CD4-positive, alpha-beta T cell (primary cell): ENCODE results near the gene PARVB. TPM values are rescaled to one million over a fixed set of nuclear protein-coding genes. Genes with fewer than 3 reads are reported as not detected.
A peak's percentile ranks its signal among the peaks of the same experiment; 100 is the strongest.

Source experiments
- ATAC-seq: fragments of 200-7000 bp; cut with Tn5 transposase; one replicate; pipeline ENCODE4 v1.10.0; 2022; ENCODE audit warnings: mild to moderate bottlenecking; ENCODE audit not compliant: poor library complexity
- CTCF ChIA-PET: fragments of 350-600 bp; sonication (Branson Sonifier 250); formaldehyde crosslinking; loops from one replicate; lab custom pipeline; 2021; ENCODE audit warnings: antibody characterized with exemption, inconsistent platforms; lab: Charles Lee
- POLR2A ChIA-PET: fragments of 350-600 bp; sonication (Branson Sonifier 250); formaldehyde crosslinking; loops from one replicate; lab custom pipeline; 2021; ENCODE audit warnings: antibody characterized with exemption, inconsistent platforms; lab: Charles Lee
- DNase-seq, 14 experiments: peaks; one replicate each; pipeline ENCODE4 v3.0.0-alpha.2; 2013 to 2020; ENCODE audit warnings: mixed read lengths in 2 of 14
- H3K27ac ChIP-seq, 2 donors: one replicate each; pipeline versions ENCODE4 v1.5.1 to v1.7.0; 2013; ENCODE audit warnings: low read length in 2 of 2, low read depth in 1 of 2, mild to moderate bottlenecking in 1 of 2
- H3K27me3 ChIP-seq, 2 experiments: 1 replicate in 1 of 2; 2 replicates in 1 of 2; pipeline versions ENCODE4 v1.6.1 to v1.7.0; 2013; ENCODE audit warnings: low read length in 2 of 2, control low read depth in 1 of 2, mild to moderate bottlenecking in 1 of 2, moderate library complexity in 1 of 2; ENCODE audit not compliant: insufficient read depth in 2 of 2, control insufficient read depth in 1 of 2
- H3K36me3 ChIP-seq: one replicate; pipeline ENCODE4 v1.6.1; 2013; ENCODE audit warnings: low read length, control low read depth; ENCODE audit not compliant: insufficient read depth
- H3K4me1 ChIP-seq: one replicate; pipeline ENCODE4 v1.6.1; 2013; ENCODE audit warnings: low read length, control low read depth; ENCODE audit not compliant: insufficient read depth
- H3K4me3 ChIP-seq: one replicate; pipeline ENCODE4 v1.5.1; 2013; ENCODE audit warnings: mild to moderate bottlenecking, low read length, moderate library complexity
- H3K9me3 ChIP-seq, 2 experiments: 1 replicate in 1 of 2; 2 replicates in 1 of 2; pipeline versions ENCODE4 v1.6.1 to v1.7.0; 2013; ENCODE audit warnings: low read length in 2 of 2, mild to moderate bottlenecking in 2 of 2, control low read depth in 1 of 2, moderate library complexity in 1 of 2; ENCODE audit not compliant: control insufficient read depth in 1 of 2, insufficient read depth in 1 of 2
- H3K27ac Mint-ChIP-seq: one replicate; pipeline ENCODE4 v1.8.0; 2020; ENCODE audit warnings: mixed read lengths
- H3K27me3 Mint-ChIP-seq: one replicate; pipeline ENCODE4 v1.8.0; 2021; ENCODE audit warnings: mixed read lengths
- H3K36me3 Mint-ChIP-seq: one replicate; pipeline ENCODE4 v1.8.0; 2021; ENCODE audit warnings: low read depth, mixed read lengths
- H3K4me1 Mint-ChIP-seq: one replicate; pipeline ENCODE4 v1.8.0; 2021; ENCODE audit warnings: low read depth, mixed read lengths
- H3K4me3 Mint-ChIP-seq: one replicate; pipeline ENCODE4 v1.8.0; 2020; ENCODE audit warnings: mild to moderate bottlenecking, mixed read lengths
- H3K9me3 Mint-ChIP-seq: one replicate; pipeline ENCODE4 v1.8.0; 2020; ENCODE audit warnings: mixed read lengths
- CTCF ChIP-seq: fragments of 200-600 bp; IDR thresholded peaks from one replicate; pipeline ENCODE4 v1.8.0; 2022; ENCODE audit warnings: antibody characterized with exemption, mild to moderate bottlenecking
- intact Hi-C, 2 experiments: fragments of 100-400 bp; cut with DNase I in 1 of 2; cut with micrococcal nuclease in 1 of 2; formaldehyde crosslinking; loops; one replicate each; pipeline versions ENCODE4 v1.15.1 to v1.9.0; 2023 to 2025; cut with DNase I, micrococcal nuclease
- total RNA-seq, 174 experiments: library from RNA in 2 of 174; stranded (reverse) in 2 of 174; gene quantifications; one replicate each; pipeline ENCODE4 v1.2.3 and lab custom pipeline; 2021 to 2026

Gene PARVB
- total RNA-seq, 2 experiments from 2014 or later: 6.2 to 6.4 TPM

GRCh38 chr22:44197271-44197670 is 173.2 kb downstream of the PARVB start:
- Mint-ChIP-seq H3K4me1 (peaks cover 44% of the 10 kb centered on the region), H3K9me3 (no peaks in the 10 kb centered on the region), H3K36me3 (peaks cover 73% of the 10 kb centered on the region), H3K27ac (no peak overlapping the region), H3K27me3 (no peaks in the 10 kb centered on the region), H3K4me3 (no peak overlapping the region)
- Histone ChIP-seq H3K4me1 (peaks cover 43% of the 10 kb centered on the region), H3K27me3 (no peaks in the 10 kb centered on the region), H3K27ac (no peak overlapping the region), H3K36me3 (peaks cover 58% of the 10 kb centered on the region), H3K9me3 (no peaks in the 10 kb centered on the region), H3K4me3 (no peak overlapping the region)
- no peak for ATAC-seq
- ChIA-PET POLR2A (interaction anchor here (1.1 kb wide), 1 partner anchor 16 kb away, joined by 3 read pairs; the partner anchor contains the start of gene PARVG), CTCF (no interaction called here)
- no peak for DNase-seq
- intact Hi-C loops: no loop called here
- no peak for TF ChIP-seq CTCF

GRCh38 chr22:44199164-44199563 is 175.1 kb downstream of the PARVB start:
- no peak for TF ChIP-seq CTCF
- H3K9me3 ChIP-seq: no peaks in the 10 kb centered on the region
- DNase-seq: no peak
- Mint-ChIP-seq H3K36me3 (peaks cover 73% of the 10 kb centered on the region), H3K27me3 (no peaks in the 10 kb centered on the region), H3K4me3 (no peak overlapping the region), H3K27ac (peak overlapping the region; percentile 24), H3K4me1 (peaks cover 28% of the 10 kb centered on the region), H3K9me3 (no peaks in the 10 kb centered on the region)
- H3K27me3 ChIP-seq: no peaks in the 10 kb centered on the region
- no peak overlapping the region for H3K4me3 ChIP-seq
- H3K27ac ChIP-seq: no peak overlapping the region
- peaks cover 67% of the 10 kb centered on the region for H3K36me3 ChIP-seq
- CTCF ChIA-PET: no interaction called here
- H3K4me1 ChIP-seq: peaks cover 24% of the 10 kb centered on the region
- no peak for ATAC-seq
- POLR2A ChIA-PET: no interaction called here
- intact Hi-C loops: no loop called here

GRCh38 chr22:44199866-44200265 is 175.8 kb downstream of the PARVB start:
- intact Hi-C loops: no loop called here
- ChIA-PET POLR2A (no interaction called here), CTCF (no interaction called here)
- Histone ChIP-seq H3K9me3 (no peaks in the 10 kb centered on the region), H3K4me1 (peaks cover 17% of the 10 kb centered on the region), H3K27me3 (no peaks in the 10 kb centered on the region), H3K27ac (no peak overlapping the region), H3K4me3 (no peak overlapping the region), H3K36me3 (peaks cover 63% of the 10 kb centered on the region)
- Mint-ChIP-seq H3K27me3 (no peaks in the 10 kb centered on the region), H3K4me3 (no peak overlapping the region), H3K27ac (peak overlapping the region; percentile 24), H3K9me3 (no peaks in the 10 kb centered on the region), H3K36me3 (peaks cover 74% of the 10 kb centered on the region), H3K4me1 (peaks cover 21% of the 10 kb centered on the region)
- ATAC-seq: no peak
- DNase-seq: no peak
- TF ChIP-seq CTCF: no peak
